Nephron progenitor cell (in vitro differentiated cells): ENCODE results near the gene GRB14.
A peak's percentile ranks its signal among the peaks of the same experiment; 100 is the strongest.

ENCODE experiments used
- DNase-seq: peaks from one replicate; pipeline ENCODE4 v3.0.0; 2021
- H3K27ac Mint-ChIP-seq: 2 replicates; pipeline ENCODE4 v1.8.0; 2021; ENCODE audit warnings: mild to moderate bottlenecking, moderate library complexity, mixed read lengths
- H3K27me3 Mint-ChIP-seq: 2 replicates; pipeline ENCODE4 v1.8.0; 2021; ENCODE audit warnings: mild to moderate bottlenecking, low read depth, mixed read lengths; ENCODE audit not compliant: poor library complexity
- H3K36me3 Mint-ChIP-seq: 2 replicates; pipeline ENCODE4 v1.8.0; 2021; ENCODE audit warnings: low read depth, mixed read lengths
- H3K4me1 Mint-ChIP-seq: 2 replicates; pipeline ENCODE4 v1.8.0; 2021; ENCODE audit warnings: mixed read lengths
- H3K4me3 Mint-ChIP-seq: 2 replicates; pipeline ENCODE4 v1.8.0; 2021; ENCODE audit warnings: mild to moderate bottlenecking, moderate library complexity, mixed read lengths
- H3K9me3 Mint-ChIP-seq: 2 replicates; pipeline ENCODE4 v1.8.0; 2021; ENCODE audit warnings: mild to moderate bottlenecking, moderate library complexity, mixed read lengths
- TF ChIP-seq, protein P1 (sequence below): fragments of 200-600 bp; sonication (generic); IDR thresholded peaks from 2 replicates; pipeline ENCODE4 v1.5.0; 2021; ENCODE audit warnings: antibody characterized with exemption

The GRB14 gene

DNA sequence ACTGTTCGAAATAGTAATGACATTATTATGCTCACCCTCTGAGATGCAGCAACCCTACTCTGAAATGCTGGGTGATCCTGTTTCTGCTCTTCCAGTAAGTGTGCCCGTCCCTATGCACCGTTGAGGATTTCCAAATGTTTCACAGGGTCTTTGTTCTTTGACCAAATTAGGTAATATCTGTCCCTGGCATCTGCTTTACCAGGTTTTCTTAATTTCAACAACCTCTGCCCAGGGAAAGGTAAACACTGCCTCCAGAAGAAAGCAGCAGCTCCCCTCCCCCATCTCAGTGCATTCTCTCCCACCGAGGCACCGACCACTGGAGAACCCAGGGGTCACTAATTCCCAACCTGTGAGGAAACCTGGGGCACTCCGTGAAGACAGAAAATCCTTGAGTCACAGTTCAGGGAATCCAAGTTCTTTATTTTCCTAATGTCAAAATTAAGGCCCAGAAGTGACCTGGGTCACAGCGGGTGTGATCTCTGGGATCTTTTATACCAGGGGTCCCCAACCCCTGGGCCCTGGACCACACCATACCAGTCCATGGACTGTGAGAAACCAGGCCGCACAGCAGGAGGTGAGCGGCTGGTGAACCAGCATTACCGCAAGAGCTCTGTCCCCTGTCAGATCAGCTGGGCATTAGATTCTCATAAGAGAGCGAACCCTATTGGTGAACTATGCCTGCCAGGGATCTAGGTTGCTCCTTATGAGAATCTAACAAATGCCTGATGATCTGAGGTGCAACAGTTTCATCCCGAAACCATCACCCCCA, 1.2 kb upstream of the GRB14 start:
- Mint-ChIP-seq H3K27me3 (peaks cover 54% of the 10 kb centered on the region), H3K36me3 (no peaks in the 10 kb centered on the region), H3K9me3 (no peaks in the 10 kb centered on the region), H3K4me3 (peak overlapping the region; percentile 90), H3K27ac (no peak overlapping the region), H3K4me1 (peaks cover 13% of the 10 kb centered on the region)
- TF ChIP-seq, protein P1, sequence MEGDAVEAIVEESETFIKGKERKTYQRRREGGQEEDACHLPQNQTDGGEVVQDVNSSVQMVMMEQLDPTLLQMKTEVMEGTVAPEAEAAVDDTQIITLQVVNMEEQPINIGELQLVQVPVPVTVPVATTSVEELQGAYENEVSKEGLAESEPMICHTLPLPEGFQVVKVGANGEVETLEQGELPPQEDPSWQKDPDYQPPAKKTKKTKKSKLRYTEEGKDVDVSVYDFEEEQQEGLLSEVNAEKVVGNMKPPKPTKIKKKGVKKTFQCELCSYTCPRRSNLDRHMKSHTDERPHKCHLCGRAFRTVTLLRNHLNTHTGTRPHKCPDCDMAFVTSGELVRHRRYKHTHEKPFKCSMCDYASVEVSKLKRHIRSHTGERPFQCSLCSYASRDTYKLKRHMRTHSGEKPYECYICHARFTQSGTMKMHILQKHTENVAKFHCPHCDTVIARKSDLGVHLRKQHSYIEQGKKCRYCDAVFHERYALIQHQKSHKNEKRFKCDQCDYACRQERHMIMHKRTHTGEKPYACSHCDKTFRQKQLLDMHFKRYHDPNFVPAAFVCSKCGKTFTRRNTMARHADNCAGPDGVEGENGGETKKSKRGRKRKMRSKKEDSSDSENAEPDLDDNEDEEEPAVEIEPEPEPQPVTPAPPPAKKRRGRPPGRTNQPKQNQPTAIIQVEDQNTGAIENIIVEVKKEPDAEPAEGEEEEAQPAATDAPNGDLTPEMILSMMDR, result no peak
- DNase-seq, result no peak

GRCh38 chr2:164621764-164622105, 453 bp upstream of the GRB14 start:
- H3K27me3 Mint-ChIP-seq, result peaks cover 62% of the 10 kb centered on the region

DNA sequence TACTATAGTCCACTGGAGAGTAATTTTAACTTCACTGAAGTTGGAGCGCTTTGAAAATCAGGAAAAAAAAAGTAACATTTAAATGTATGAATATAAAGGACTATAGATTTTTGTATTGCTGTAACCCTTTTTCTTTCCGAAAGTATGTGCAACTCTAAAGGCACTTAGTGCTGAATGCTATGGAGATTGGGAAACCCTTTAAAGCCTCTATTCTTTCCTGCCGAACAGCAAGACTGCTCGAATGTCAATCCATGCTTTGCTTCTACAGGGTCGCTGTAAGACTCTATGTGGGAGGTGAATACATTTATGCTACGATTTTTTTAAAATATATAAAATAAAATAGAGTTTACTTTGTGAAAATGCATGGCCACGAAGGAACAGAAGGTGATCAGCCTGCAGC, 825 bp downstream of the GRB14 start:
- Mint-ChIP-seq H3K27me3 (peaks cover 63% of the 10 kb centered on the region), H3K4me1 (peaks cover 13% of the 10 kb centered on the region)
- TF ChIP-seq, protein P1, result no peak

More at GRCh38 chr2:164621764-164622105, 453 bp upstream of the GRB14 start:
- Mint-ChIP-seq H3K36me3 (no peaks in the 10 kb centered on the region), H3K4me1 (peaks cover 13% of the 10 kb centered on the region), H3K4me3 (peak overlapping the region; percentile 90), H3K27ac (no peak overlapping the region), H3K9me3 (no peaks in the 10 kb centered on the region)
- TF ChIP-seq, protein P1, result no peak
- no peak for DNase-seq

GRCh38 chr2:164617466-164617865, 3.8 kb downstream of the GRB14 start:
- H3K4me3 Mint-ChIP-seq, result no peak overlapping the region
- no peaks in the 10 kb centered on the region for H3K9me3 Mint-ChIP-seq
- no peak for DNase-seq
- H3K27ac Mint-ChIP-seq, result no peak overlapping the region
- H3K27me3 Mint-ChIP-seq, result peaks cover 42% of the 10 kb centered on the region
- H3K4me1 Mint-ChIP-seq, result no peaks in the 10 kb centered on the region
- TF ChIP-seq, protein P1, result no peak
- no peaks in the 10 kb centered on the region for H3K36me3 Mint-ChIP-seq

More for the DNA sequence above, 825 bp downstream of the GRB14 start:
- Mint-ChIP-seq H3K4me3 (peak overlapping the region; percentile 82), H3K9me3 (no peaks in the 10 kb centered on the region), H3K36me3 (no peaks in the 10 kb centered on the region), H3K27ac (no peak overlapping the region)
- DNase-seq, result no peak

DNA sequence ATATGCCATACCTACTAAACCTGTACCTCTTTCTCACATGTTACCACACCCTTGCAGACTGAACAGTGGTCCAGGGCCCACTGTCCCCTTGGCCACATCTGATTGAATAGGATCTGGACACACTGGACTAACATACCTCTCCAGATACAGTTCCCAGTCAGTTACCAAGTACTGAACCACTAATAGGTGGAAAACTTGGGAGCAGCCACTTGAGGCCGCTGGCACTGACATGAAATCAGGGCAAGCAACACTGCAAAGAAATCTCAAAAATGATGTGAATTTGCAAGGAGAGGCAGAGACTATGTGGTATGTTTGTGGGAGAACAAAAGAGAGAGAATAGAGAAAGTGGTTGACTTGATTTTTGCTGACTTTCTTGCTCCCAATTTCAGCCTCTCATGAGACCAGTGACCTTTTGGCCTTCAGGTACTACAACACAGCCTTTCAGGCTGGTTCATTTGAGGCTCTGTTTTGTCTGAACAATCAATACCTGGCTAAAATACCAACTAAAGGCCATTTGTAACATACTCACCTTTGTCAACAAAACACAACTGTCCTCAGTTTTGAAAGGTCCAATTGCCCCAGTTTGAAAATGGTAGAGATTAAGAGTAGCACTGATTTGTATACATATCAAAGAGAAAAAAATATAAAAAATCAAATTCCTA, 7.8 kb downstream of the GRB14 start:
- no peak overlapping the region for H3K4me3 Mint-ChIP-seq
- H3K4me1 Mint-ChIP-seq, result no peaks in the 10 kb centered on the region
- H3K9me3 Mint-ChIP-seq, result no peaks in the 10 kb centered on the region
- DNase-seq, result no peak
- TF ChIP-seq, protein P1, result no peak
- H3K36me3 Mint-ChIP-seq, result no peaks in the 10 kb centered on the region
- peaks cover 18% of the 10 kb centered on the region for H3K27me3 Mint-ChIP-seq
- no peak overlapping the region for H3K27ac Mint-ChIP-seq
